Measurements from ENCODE around the gene BZW1. TPM values are rescaled to one million over a fixed set of nuclear protein-coding genes. Genes with fewer than 3 reads are reported as not detected.

The BZW1 gene
- total RNA-seq, 1 experiment from 2014 or later: 300 TPM

DNA sequence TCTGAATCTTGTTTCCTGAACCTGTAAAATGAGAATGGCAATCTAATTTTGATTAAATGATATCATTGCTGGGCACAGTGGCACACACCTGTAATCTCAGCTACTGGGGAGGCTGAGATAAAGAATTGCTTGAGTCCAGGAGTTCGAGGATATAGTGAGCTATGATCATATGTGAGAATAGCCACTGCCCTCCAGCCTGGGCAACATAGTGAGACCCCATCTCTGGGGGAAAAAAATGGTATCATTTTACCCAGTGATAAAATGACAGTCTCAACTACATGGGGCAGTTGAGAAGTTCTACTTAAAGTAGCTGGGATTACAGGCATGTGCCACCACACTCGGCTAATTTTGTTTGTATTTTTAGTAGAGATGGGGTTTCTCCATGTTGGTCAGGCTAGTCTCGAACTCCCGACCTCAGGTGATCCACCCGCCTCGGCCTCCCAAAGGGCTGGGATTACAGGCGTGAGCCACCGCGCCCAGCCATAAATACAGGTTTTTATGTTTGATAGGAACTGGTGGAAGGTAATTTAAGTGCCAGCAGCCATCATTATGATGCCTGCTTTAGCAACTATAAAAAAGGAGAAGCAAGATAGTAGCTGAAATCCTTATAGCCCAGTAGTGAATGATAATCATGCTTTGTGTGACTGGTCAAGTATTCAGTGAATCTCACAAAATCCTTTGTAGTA lies 17.0 kb downstream of the BZW1 start:
- H3K36me3 ChIP-seq (ENCODE audit: low read depth): no peaks in the 10 kb centered on the region
- no peaks in the 10 kb centered on the region; the same call in 1 of the 2 replicates for H3K9me2 ChIP-seq (ENCODE audit: insufficient read depth)
- H3F3A ChIP-seq (ENCODE audit: insufficient read depth, low read depth): peaks cover 39% of the 10 kb centered on the region
- POLR2A ChIA-PET (ENCODE audit: unreplicated experiment): interaction anchor here (0.6 kb wide), 2 partner anchors 9 to 136 kb away, joined by 3 read pairs; no protein-coding TSS in a partner anchor
- no peaks in the 10 kb centered on the region for H3K4me1 ChIP-seq (replicated peaks; ENCODE audit: insufficient read depth)
- H2AFZ ChIP-seq: no peak overlapping the region
- no peak for DNase-seq
- CTCF ChIA-PET: no interaction called here
- H3K27me3 ChIP-seq (ENCODE audit: insufficient read depth, low read depth): no peaks in the 10 kb centered on the region
- no peaks in the 10 kb centered on the region for H3K9me3 ChIP-seq (ENCODE audit: insufficient read depth, low read depth)
- no peaks in the 10 kb centered on the region for H3K79me2 ChIP-seq (ENCODE audit: low read depth)
- intact Hi-C loops (cut with micrococcal nuclease; ENCODE audit: unreplicated experiment): no loop called here
- H3K4me3 ChIP-seq: no peak overlapping the region
- no peak overlapping the region for H3K4me2 ChIP-seq
- no peaks in the 10 kb centered on the region for H4K20me1 ChIP-seq (ENCODE audit: insufficient read depth)
- H3K27ac ChIP-seq: no peak overlapping the region
- BruUV-seq (replicated peaks): no TSS peak
- TF ChIP-seq, protein P1, sequence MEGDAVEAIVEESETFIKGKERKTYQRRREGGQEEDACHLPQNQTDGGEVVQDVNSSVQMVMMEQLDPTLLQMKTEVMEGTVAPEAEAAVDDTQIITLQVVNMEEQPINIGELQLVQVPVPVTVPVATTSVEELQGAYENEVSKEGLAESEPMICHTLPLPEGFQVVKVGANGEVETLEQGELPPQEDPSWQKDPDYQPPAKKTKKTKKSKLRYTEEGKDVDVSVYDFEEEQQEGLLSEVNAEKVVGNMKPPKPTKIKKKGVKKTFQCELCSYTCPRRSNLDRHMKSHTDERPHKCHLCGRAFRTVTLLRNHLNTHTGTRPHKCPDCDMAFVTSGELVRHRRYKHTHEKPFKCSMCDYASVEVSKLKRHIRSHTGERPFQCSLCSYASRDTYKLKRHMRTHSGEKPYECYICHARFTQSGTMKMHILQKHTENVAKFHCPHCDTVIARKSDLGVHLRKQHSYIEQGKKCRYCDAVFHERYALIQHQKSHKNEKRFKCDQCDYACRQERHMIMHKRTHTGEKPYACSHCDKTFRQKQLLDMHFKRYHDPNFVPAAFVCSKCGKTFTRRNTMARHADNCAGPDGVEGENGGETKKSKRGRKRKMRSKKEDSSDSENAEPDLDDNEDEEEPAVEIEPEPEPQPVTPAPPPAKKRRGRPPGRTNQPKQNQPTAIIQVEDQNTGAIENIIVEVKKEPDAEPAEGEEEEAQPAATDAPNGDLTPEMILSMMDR (conservative IDR thresholded peaks at IDR 0.05): no peak
- no peak for TF ChIP-seq EZH2 (IDR thresholded peaks at IDR 0.05; ENCODE audit: low read depth)

DNA sequence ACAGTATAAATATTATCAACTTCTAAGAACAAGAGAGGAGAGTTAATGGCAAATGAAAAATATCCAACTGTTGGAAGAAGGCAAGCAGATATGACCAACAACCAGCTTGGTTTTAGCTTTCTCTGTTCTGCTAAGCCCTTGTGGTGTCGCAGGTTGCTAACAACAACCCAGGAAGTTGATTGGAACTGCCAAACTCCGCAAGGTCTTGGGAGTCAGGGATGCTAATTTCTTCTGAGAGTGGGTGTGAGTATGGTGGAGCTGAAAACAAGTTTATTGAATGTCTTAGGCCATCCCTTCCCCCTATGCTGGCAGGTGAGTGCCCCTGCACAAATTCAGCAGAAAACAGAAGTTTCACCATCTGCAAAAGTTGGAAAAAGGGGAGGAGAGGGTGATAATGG lies 17.5 kb downstream of the BZW1 start:
- Histone ChIP-seq H3F3A (ENCODE audit: insufficient read depth, low read depth) (peaks cover 34% of the 10 kb centered on the region; the same call in 1 of the 2 replicates), H3K9me3 (ENCODE audit: insufficient read depth, low read depth) (no peaks in the 10 kb centered on the region), H2AFZ (no peak overlapping the region), H3K36me3 (ENCODE audit: low read depth) (no peaks in the 10 kb centered on the region), H4K20me1 (ENCODE audit: insufficient read depth) (no peaks in the 10 kb centered on the region), H3K27ac (no peak overlapping the region), H3K79me2 (ENCODE audit: low read depth) (no peaks in the 10 kb centered on the region), H3K4me1 (replicated peaks; ENCODE audit: insufficient read depth) (no peaks in the 10 kb centered on the region), H3K4me2 (no peak overlapping the region), H3K27me3 (ENCODE audit: insufficient read depth, low read depth) (no peaks in the 10 kb centered on the region), H3K4me3 (no peak overlapping the region), H3K9me2 (ENCODE audit: insufficient read depth) (no peaks in the 10 kb centered on the region; the same call in 1 of the 2 replicates)
- no TSS peak for BruUV-seq (replicated peaks)
- ChIA-PET POLR2A (ENCODE audit: unreplicated experiment) (interaction anchor here (0.6 kb wide), 1 partner anchor 9 kb away, joined by 3 read pairs; no protein-coding TSS in a partner anchor), CTCF (no interaction called here)
- TF ChIP-seq, protein P1 (conservative IDR thresholded peaks at IDR 0.05): no peak
- TF ChIP-seq EZH2 (IDR thresholded peaks at IDR 0.05; ENCODE audit: low read depth): no peak
- intact Hi-C loops (cut with micrococcal nuclease; ENCODE audit: unreplicated experiment): no loop called here
- no peak for DNase-seq

- no TSS peak for BruUV-seq (replicated peaks)
- intact Hi-C loops (cut with micrococcal nuclease; ENCODE audit: unreplicated experiment): no loop called here
Observed at GRCh38 chr2:200834701-200835100, 23.0 kb downstream of the BZW1 start.

More at GRCh38 chr2:200834701-200835100, 23.0 kb downstream of the BZW1 start:
- Histone ChIP-seq H3F3A (ENCODE audit: insufficient read depth, low read depth) (peaks cover 8% of the 10 kb centered on the region), H3K36me3 (ENCODE audit: low read depth) (no peaks in the 10 kb centered on the region), H3K4me1 (replicated peaks; ENCODE audit: insufficient read depth) (peaks cover 7% of the 10 kb centered on the region), H3K27me3 (ENCODE audit: insufficient read depth, low read depth) (no peaks in the 10 kb centered on the region), H3K79me2 (ENCODE audit: low read depth) (no peaks in the 10 kb centered on the region), H2AFZ (no peak overlapping the region), H3K27ac (no peak overlapping the region), H3K4me2 (no peak overlapping the region), H4K20me1 (ENCODE audit: insufficient read depth) (no peaks in the 10 kb centered on the region), H3K4me3 (no peak overlapping the region), H3K9me3 (ENCODE audit: insufficient read depth, low read depth) (peaks cover 19% of the 10 kb centered on the region), H3K9me2 (ENCODE audit: insufficient read depth) (no peaks in the 10 kb centered on the region; the same call in 1 of the 2 replicates)
- DNase-seq: no peak
- POLR2A ChIA-PET (ENCODE audit: unreplicated experiment): no interaction called here
- CTCF ChIA-PET: no interaction called here
- TF ChIP-seq, protein P1 (conservative IDR thresholded peaks at IDR 0.05): no peak
- no peak for TF ChIP-seq EZH2 (IDR thresholded peaks at IDR 0.05; ENCODE audit: low read depth)
